HEK293 (cell line): ENCODE measurements around the gene NMRK2.
A peak's percentile ranks its signal among the peaks of the same experiment; 100 is the strongest.

Source experiments
- CTCF ChIA-PET: fragments of 350-600 bp; formaldehyde crosslinking; extraction: SDS; loops from one replicate; lab custom pipeline; 2021; ENCODE audit warnings: antibody characterized with exemption; lab: Yijun Ruan, JAX
- POLR2A ChIA-PET: fragments of 300-600 bp; formaldehyde crosslinking; extraction: SDS; loops from one replicate; lab custom pipeline; 2020; ENCODE audit warnings: antibody characterized with exemption, inconsistent platforms; lab: Yijun Ruan, JAX
- H3K27ac ChIP-seq: fragments of 200-500 bp; sonication (Bioruptor generic); 2 replicates; pipeline ENCODE4 v1.5.1; 2014; ENCODE audit warnings: low read depth, low read length, control low read depth, inconsistent platforms; ENCODE audit errors: extremely low read depth
- H3K36me3 ChIP-seq, 2 experiments: fragments of 200-500 bp in 1 of 2; sonication (Bioruptor generic) in 1 of 2; 1 replicate in 1 of 2; 2 replicates in 1 of 2; pipeline ENCODE4 v1.5.1; 2014 to 2017; ENCODE audit warnings: inconsistent platforms in 2 of 2, low read length in 2 of 2; ENCODE audit not compliant: control insufficient read depth in 2 of 2, insufficient read depth in 1 of 2
- H3K4me1 ChIP-seq: fragments of 200-500 bp; sonication (Bioruptor generic); 2 replicates; pipeline ENCODE4 v1.5.1; 2014; ENCODE audit warnings: mild to moderate bottlenecking, low read length, inconsistent platforms; ENCODE audit not compliant: control insufficient read depth, insufficient read depth
- H3K4me3 ChIP-seq: 2 replicates; pipeline ENCODE4 v1.5.1; 2011; ENCODE audit warnings: low read depth, mild to moderate bottlenecking, control low read depth, low read length, moderate library complexity
- H3K9me3 ChIP-seq: fragments of 200-500 bp; sonication (Bioruptor generic); 2 replicates; pipeline ENCODE4 v1.5.1; 2014; ENCODE audit warnings: low read depth, low read length, inconsistent platforms; ENCODE audit not compliant: control insufficient read depth, insufficient read depth
- EGR2 ChIP-seq: fragments of 450-650 bp; formaldehyde crosslinking; IDR thresholded peaks from 2 replicates; pipeline ENCODE4 v1.5.1; 2016; ENCODE audit warnings: low read depth, missing biosample characterization, missing genetic modification characterization
- GLIS1 ChIP-seq: fragments of 450-650 bp; formaldehyde crosslinking; IDR thresholded peaks from 2 replicates; pipeline ENCODE4 v1.5.1; 2016; ENCODE audit warnings: missing biosample characterization, missing genetic modification characterization
- HIC1 ChIP-seq: fragments of 450-650 bp; formaldehyde crosslinking; IDR thresholded peaks from 2 replicates; pipeline ENCODE4 v1.5.1; 2016; ENCODE audit warnings: missing biosample characterization, missing genetic modification characterization
- PRDM10 ChIP-seq: fragments of 450-650 bp; formaldehyde crosslinking; IDR thresholded peaks from 2 replicates; pipeline ENCODE4 v1.5.1; 2016; ENCODE audit warnings: missing biosample characterization, missing genetic modification characterization
- ZBTB11 ChIP-seq: fragments of 450-650 bp; formaldehyde crosslinking; conservative IDR thresholded peaks from 2 replicates; pipeline ENCODE4 v1.5.1; 2016; ENCODE audit warnings: low read depth, missing biosample characterization, missing genetic modification characterization
- ZBTB6 ChIP-seq: fragments of 450-650 bp; formaldehyde crosslinking; IDR thresholded peaks from 2 replicates; pipeline ENCODE4 v1.5.1; 2017; ENCODE audit warnings: missing biosample characterization, missing genetic modification characterization
- ZFHX2 ChIP-seq: fragments of 450-650 bp; formaldehyde crosslinking; conservative IDR thresholded peaks from 2 replicates; pipeline ENCODE4 v1.5.1; 2016; ENCODE audit warnings: missing biosample characterization, missing genetic modification characterization
- ZNF140 ChIP-seq: fragments of 450-650 bp; formaldehyde crosslinking; IDR thresholded peaks from 2 replicates; pipeline ENCODE4 v1.5.1; 2016; ENCODE audit warnings: missing biosample characterization, missing genetic modification characterization
- ZNF184 ChIP-seq: fragments of 450-650 bp; IDR thresholded peaks from 2 replicates; pipeline ENCODE4 v1.5.1; 2018; ENCODE audit warnings: missing biosample characterization, mild to moderate bottlenecking, missing genetic modification characterization
- ZNF239 ChIP-seq: fragments of 450-650 bp; formaldehyde crosslinking; IDR thresholded peaks from 2 replicates; pipeline ENCODE4 v1.5.1; 2016; ENCODE audit warnings: missing biosample characterization, missing genetic modification characterization
- ZNF404 ChIP-seq: fragments of 450-650 bp; formaldehyde crosslinking; IDR thresholded peaks from 2 replicates; pipeline ENCODE4 v1.5.1; 2017; ENCODE audit warnings: missing biosample characterization, missing genetic modification characterization
- ZNF521 ChIP-seq: fragments of 450-650 bp; formaldehyde crosslinking; IDR thresholded peaks from 2 replicates; pipeline ENCODE4 v1.5.1; 2017; ENCODE audit warnings: missing biosample characterization, mild to moderate bottlenecking, missing genetic modification characterization
- ZNF549 ChIP-seq: fragments of 450-650 bp; IDR thresholded peaks from 2 replicates; pipeline ENCODE4 v1.5.1; 2018; ENCODE audit warnings: missing biosample characterization, missing genetic modification characterization, mild to moderate bottlenecking, inconsistent platforms, moderate library complexity
- ZNF660 ChIP-seq: fragments of 450-650 bp; IDR thresholded peaks from 2 replicates; pipeline ENCODE4 v1.5.1; 2018; ENCODE audit warnings: missing biosample characterization, mild to moderate bottlenecking, missing genetic modification characterization
- ZNF785 ChIP-seq: fragments of 450-650 bp; formaldehyde crosslinking; IDR thresholded peaks from 2 replicates; pipeline ENCODE4 v1.5.1; 2016; ENCODE audit warnings: missing biosample characterization, missing genetic modification characterization

Gene NMRK2

GRCh38 chr19:3923912-3924311 lies 9.0 kb upstream of the NMRK2 start (continued):
- 0 out of 2 replicates have a peak, but pooled peaks have one; percentile 55 for TF ChIP-seq ZNF521 (tag by site-specific recombination)
- TF ChIP-seq ZBTB11, result no peak

GRCh38 chr19:3931041-3931440 lies 1.8 kb upstream of the NMRK2 start:
- no peak overlapping the region for H3K27ac ChIP-seq
- H3K4me3 ChIP-seq, result no peak overlapping the region
- POLR2A ChIA-PET, result no interaction called here
- no peaks in the 10 kb centered on the region for H3K36me3 ChIP-seq
- TF ChIP-seq ZNF239 (no peak), PRDM10 (no peak), ZBTB6 (tag by site-specific recombination) (no peak), ZNF785 (tag by site-specific recombination) (no peak), ZNF404 (tag by site-specific recombination) (no peak), ZNF184 (tag by site-specific recombination) (no peak), ZNF140 (tag by site-specific recombination) (no peak)
- H3K4me1 ChIP-seq, result no peaks in the 10 kb centered on the region
- H3K9me3 ChIP-seq, result no peaks in the 10 kb centered on the region
- CTCF ChIA-PET, result no interaction called here

- Histone ChIP-seq H3K36me3 (no peaks in the 10 kb centered on the region), H3K4me3 (no peak overlapping the region), H3K9me3 (no peaks in the 10 kb centered on the region), H3K4me1 (no peaks in the 10 kb centered on the region), H3K27ac (no peak overlapping the region)
- TF ChIP-seq ZFHX2 (tag by site-specific recombination), result peak; percentile 36
- TF ChIP-seq ZNF660, result no peak
- peak; percentile 41; the same call in 1 of the 2 replicates for TF ChIP-seq HIC1 (tag by site-specific recombination)
- TF ChIP-seq ZNF549 (tag by site-specific recombination), result no peak
- TF ChIP-seq GLIS1 (tag by site-specific recombination), result peak; percentile 40; the same call in 1 of the 2 replicates
- TF ChIP-seq EGR2 (tag by site-specific recombination), result peak; percentile 47; the same call in 1 of the 2 replicates
- POLR2A ChIA-PET, result no interaction called here
- CTCF ChIA-PET, result no interaction called here
Observed at GRCh38 chr19:3936506-3937442, 3.9 kb downstream of the NMRK2 start.
